Mesenchymal stem cell (in vitro differentiated cells and primary cell): ENCODE data around the gene VAPB.

ENCODE experiments used
- DNase-seq: peaks from one replicate; pipeline ENCODE4 v3.0.0-alpha.2; 2013
- H2AFZ ChIP-seq: one replicate; pipeline ENCODE4 v1.6.1; 2013; ENCODE audit warnings: low read depth, mild to moderate bottlenecking, control low read depth, inconsistent platforms, low read length, moderate library complexity
- H2AK5ac ChIP-seq: 2 replicates; pipeline ENCODE4 v1.6.1; 2013; ENCODE audit warnings: low read length, moderate library complexity, mild to moderate bottlenecking, inconsistent platforms; ENCODE audit not compliant: severe bottlenecking
- H2BK120ac ChIP-seq: one replicate; pipeline ENCODE4 v1.6.1; 2013; ENCODE audit warnings: low read depth, mild to moderate bottlenecking, inconsistent platforms, low read length, moderate library complexity
- H2BK12ac ChIP-seq, 2 experiments: one replicate each; pipeline ENCODE4 v1.6.1; 2013; ENCODE audit warnings: inconsistent platforms in 2 of 2, low read length in 2 of 2, mild to moderate bottlenecking in 2 of 2, moderate library complexity in 2 of 2, control low read depth in 1 of 2
- H2BK15ac ChIP-seq: one replicate; pipeline ENCODE4 v1.6.1; 2013; ENCODE audit warnings: mild to moderate bottlenecking, low read depth, inconsistent platforms; ENCODE audit not compliant: poor library complexity, severe bottlenecking
- H2BK5ac ChIP-seq: 2 replicates; pipeline ENCODE4 v1.6.1; 2013; ENCODE audit warnings: low read depth, mild to moderate bottlenecking, low read length, control low read depth, inconsistent platforms; ENCODE audit not compliant: poor library complexity, severe bottlenecking
- H3K14ac ChIP-seq, 2 experiments: one replicate each; pipeline ENCODE4 v1.6.1; 2013; ENCODE audit warnings: inconsistent platforms in 2 of 2, low read length in 2 of 2, control low read depth in 1 of 2, mild to moderate bottlenecking in 1 of 2, moderate library complexity in 1 of 2
- H3K18ac ChIP-seq, 2 experiments: one replicate each; pipeline ENCODE4 v1.6.1; 2013; ENCODE audit warnings: inconsistent platforms in 2 of 2, low read length in 2 of 2, control low read depth in 1 of 2, low read depth in 1 of 2, mild to moderate bottlenecking in 1 of 2
- H3K23ac ChIP-seq, 2 experiments: one replicate each; pipeline ENCODE4 v1.6.1; 2013; ENCODE audit warnings: inconsistent platforms in 2 of 2, low read length in 2 of 2, mild to moderate bottlenecking in 2 of 2, moderate library complexity in 2 of 2, control low read depth in 1 of 2
- H3K27ac ChIP-seq: 2 replicates; pipeline ENCODE4 v1.5.1; 2013; ENCODE audit warnings: mild to moderate bottlenecking, moderate library complexity, low read length, control low read depth, inconsistent platforms; ENCODE audit not compliant: poor library complexity, severe bottlenecking
- H3K27me3 ChIP-seq, 2 experiments: 2 replicates each; pipeline versions ENCODE4 v1.6.1 to v1.7.0; 2013; ENCODE audit warnings: low read length in 2 of 2, mild to moderate bottlenecking in 2 of 2, moderate library complexity in 2 of 2, control low read depth in 1 of 2, inconsistent platforms in 1 of 2; ENCODE audit not compliant: control insufficient read depth in 1 of 2, insufficient read depth in 1 of 2
- H3K36me3 ChIP-seq, 2 experiments: 2 replicates each; pipeline versions ENCODE4 v1.6.1 to v1.7.0; 2013; ENCODE audit warnings: low read length in 2 of 2, control low read depth in 1 of 2, inconsistent platforms in 1 of 2, low read depth in 1 of 2, mild to moderate bottlenecking in 1 of 2; ENCODE audit not compliant: insufficient read depth in 2 of 2, control insufficient read depth in 1 of 2
- H3K4ac ChIP-seq, 2 experiments: one replicate each; pipeline ENCODE4 v1.6.1; 2013; ENCODE audit warnings: inconsistent platforms in 2 of 2, low read length in 2 of 2, mild to moderate bottlenecking in 2 of 2, moderate library complexity in 2 of 2, control low read depth in 1 of 2, low read depth in 1 of 2
- H3K4me1 ChIP-seq: 2 replicates; pipeline ENCODE4 v1.6.1; 2013; ENCODE audit warnings: low read depth, low read length, control low read depth; ENCODE audit not compliant: control insufficient read depth, insufficient read depth
- H3K4me2 ChIP-seq: 2 replicates; pipeline ENCODE4 v1.6.1; 2013; ENCODE audit warnings: low read length, mild to moderate bottlenecking, inconsistent platforms; ENCODE audit not compliant: poor library complexity, severe bottlenecking
- H3K4me3 ChIP-seq, 2 experiments: 2 replicates each; pipeline versions ENCODE4 v1.5.1 to v1.7.0; 2013; ENCODE audit warnings: low read length in 2 of 2, mild to moderate bottlenecking in 2 of 2, control low read depth in 1 of 2, low read depth in 1 of 2; ENCODE audit not compliant: insufficient read depth in 1 of 2
- H3K79me1 ChIP-seq: replicated peaks from 2 replicates; pipeline ENCODE4 v1.6.1; 2013; ENCODE audit warnings: mild to moderate bottlenecking, control low read depth, low read length, inconsistent platforms; ENCODE audit not compliant: poor library complexity, severe bottlenecking
- H3K9ac ChIP-seq: 2 replicates; pipeline ENCODE4 v1.7.0; 2013; ENCODE audit warnings: mild to moderate bottlenecking, low read length, moderate library complexity
- H3K9me3 ChIP-seq: 2 replicates; pipeline ENCODE4 v1.7.0; 2013; ENCODE audit warnings: mild to moderate bottlenecking, low read length; ENCODE audit not compliant: control insufficient read depth
- H4K8ac ChIP-seq: one replicate; pipeline ENCODE4 v1.6.1; 2013; ENCODE audit warnings: inconsistent platforms, mild to moderate bottlenecking, low read length, moderate library complexity
- H4K91ac ChIP-seq: one replicate; pipeline ENCODE4 v1.6.1; 2013; ENCODE audit warnings: mild to moderate bottlenecking, low read length, inconsistent platforms
- whole genome bisulfite sequencing: methylation state at CpG from one replicate; pipeline ENCODE4 v1.1.7; 2013; ENCODE audit warnings: mixed read lengths; 5-methylcytosine and 5-hydroxymethylcytosine counted together

The VAPB gene

GRCh38 chr20:58395604-58396003 lies 6.6 kb downstream of the VAPB start:
- H3K27me3 ChIP-seq, result no peaks in the 10 kb centered on the region
- H3K27ac ChIP-seq, result no peak overlapping the region
- no peak overlapping the region for H2BK5ac ChIP-seq
- no peak overlapping the region for H3K4ac ChIP-seq
- WGBS, result 95% methylated on average over 3 of the region's 3 CpGs
- DNase-seq, result no peak
- no peak overlapping the region for H2BK12ac ChIP-seq
- peaks cover 4% of the 10 kb centered on the region for H3K4me1 ChIP-seq
- H4K8ac ChIP-seq, result no peak overlapping the region
- peaks cover 4 to 33% of the 10 kb centered on the region in 2 experiments for H3K36me3 ChIP-seq
- no peak overlapping the region for H2BK120ac ChIP-seq
- no peak overlapping the region for H4K91ac ChIP-seq
- H3K18ac ChIP-seq, result no peak overlapping the region
- no peaks in the 10 kb centered on the region for H3K9me3 ChIP-seq
- peaks cover 3% of the 10 kb centered on the region for H3K79me1 ChIP-seq
- no peak overlapping the region for H3K14ac ChIP-seq
- H2AFZ ChIP-seq, result no peak overlapping the region
- H2AK5ac ChIP-seq, result no peak overlapping the region
- H3K4me2 ChIP-seq, result no peak overlapping the region
- no peak overlapping the region for H3K9ac ChIP-seq
- H3K4me3 ChIP-seq, result no peak overlapping the region
- no peak overlapping the region for H3K23ac ChIP-seq
- no peak overlapping the region for H2BK15ac ChIP-seq

- Histone ChIP-seq H3K27ac (no peak overlapping the region), H3K14ac (no peak overlapping the region)
- no CpG with 5 or more reads among the region's 6 CpGs for WGBS
These were observed 8.4 kb downstream of the VAPB start for GRCh38 chr20:58397429-58397828.

GRCh38 chr20:58398254-58398653 lies 9.2 kb downstream of the VAPB start:
- Histone ChIP-seq H3K14ac (no peak overlapping the region), H3K4ac (no peak overlapping the region), H2AK5ac (no peak overlapping the region), H2BK15ac (no peak overlapping the region), H3K27ac (no peak overlapping the region), H3K9ac (no peak overlapping the region), H2BK120ac (no peak overlapping the region), H3K18ac (no peak overlapping the region), H2AFZ (no peak overlapping the region), H3K4me1 (peaks cover 2% of the 10 kb centered on the region), H4K8ac (no peak overlapping the region), H3K4me3 (no peak overlapping the region), H3K9me3 (no peaks in the 10 kb centered on the region), H3K23ac (no peak overlapping the region), H3K79me1 (peaks cover 7% of the 10 kb centered on the region), H2BK12ac (no peak overlapping the region), H3K36me3 (peaks cover 0 to 14% of the 10 kb centered on the region in 2 experiments), H3K4me2 (no peak overlapping the region), H2BK5ac (no peak overlapping the region), H4K91ac (no peak overlapping the region), H3K27me3 (no peaks in the 10 kb centered on the region)
- no peak for DNase-seq
- WGBS, result 92% methylated on average over 5 of the region's 5 CpGs

More at GRCh38 chr20:58397429-58397828, 8.4 kb downstream of the VAPB start:
- Histone ChIP-seq H2AK5ac (no peak overlapping the region), H4K8ac (no peak overlapping the region), H2BK12ac (no peak overlapping the region), H3K27me3 (no peaks in the 10 kb centered on the region), H2BK5ac (no peak overlapping the region), H3K4me1 (peaks cover 3% of the 10 kb centered on the region), H3K79me1 (peaks cover 7% of the 10 kb centered on the region), H3K9ac (no peak overlapping the region), H2AFZ (no peak overlapping the region), H4K91ac (no peak overlapping the region), H3K18ac (no peak overlapping the region), H2BK15ac (no peak overlapping the region), H3K23ac (no peak overlapping the region), H3K4me2 (no peak overlapping the region), H3K36me3 (peaks cover 0 to 17% of the 10 kb centered on the region in 2 experiments), H3K4me3 (no peak overlapping the region), H2BK120ac (no peak overlapping the region), H3K9me3 (no peaks in the 10 kb centered on the region), H3K4ac (no peak overlapping the region)
- no peak for DNase-seq

GRCh38 chr20:58399926-58400325 lies 10.9 kb downstream of the VAPB start:
- Histone ChIP-seq H3K36me3 (peaks cover 0 to 11% of the 10 kb centered on the region in 2 experiments), H2AFZ (no peak overlapping the region), H2BK12ac (no peak overlapping the region), H3K79me1 (peaks cover 7% of the 10 kb centered on the region), H4K8ac (no peak overlapping the region), H4K91ac (no peak overlapping the region), H3K4me3 (no peak overlapping the region), H2BK5ac (no peak overlapping the region), H3K4ac (no peak overlapping the region), H3K9me3 (no peaks in the 10 kb centered on the region), H3K27me3 (no peaks in the 10 kb centered on the region), H3K4me1 (peaks cover 2% of the 10 kb centered on the region), H3K9ac (no peak overlapping the region), H3K4me2 (no peak overlapping the region), H3K23ac (no peak overlapping the region), H3K14ac (no peak overlapping the region), H2AK5ac (no peak overlapping the region), H2BK15ac (no peak overlapping the region), H3K27ac (no peak overlapping the region), H2BK120ac (no peak overlapping the region), H3K18ac (no peak overlapping the region)
- WGBS, result 86% methylated on average over 6 of the region's 6 CpGs
- no peak for DNase-seq
